DND-41 (cell line): ENCODE data around the gene TMBIM6.

Experiments
- EZH2 ChIP-seq: IDR thresholded peaks from 3 replicates; pipeline ENCODE4 v1.6.1; 2012; ENCODE audit warnings: borderline replicate concordance, low read depth, mild to moderate bottlenecking, moderate library complexity, low read length, inconsistent platforms; ENCODE audit not compliant: severe bottlenecking
- TF ChIP-seq, protein P1 (sequence below): IDR thresholded peaks from 2 replicates; pipeline ENCODE4 v1.5.1; 2012; ENCODE audit warnings: borderline replicate concordance, low read length, moderate library complexity, mild to moderate bottlenecking; ENCODE audit not compliant: poor library complexity, severe bottlenecking; ENCODE audit errors: extremely low read depth

DNA sequence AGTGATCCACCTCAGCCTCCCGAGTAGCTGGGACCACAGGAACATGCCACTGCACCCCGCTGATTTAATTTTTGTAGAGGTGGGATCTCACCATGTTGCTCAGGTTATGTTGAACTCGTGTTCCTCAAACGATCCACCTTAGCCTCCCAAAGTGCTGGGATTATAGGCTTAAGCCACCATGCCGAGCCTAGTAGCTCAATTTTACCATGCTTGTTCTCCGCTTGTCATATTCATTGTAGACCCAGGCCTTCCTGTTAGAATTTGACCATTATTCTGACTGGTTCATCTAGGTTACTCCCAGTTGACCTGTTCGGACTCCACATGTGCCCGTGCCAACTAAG lies 24.7 kb downstream of the TMBIM6 start:
- TF ChIP-seq, protein P1, sequence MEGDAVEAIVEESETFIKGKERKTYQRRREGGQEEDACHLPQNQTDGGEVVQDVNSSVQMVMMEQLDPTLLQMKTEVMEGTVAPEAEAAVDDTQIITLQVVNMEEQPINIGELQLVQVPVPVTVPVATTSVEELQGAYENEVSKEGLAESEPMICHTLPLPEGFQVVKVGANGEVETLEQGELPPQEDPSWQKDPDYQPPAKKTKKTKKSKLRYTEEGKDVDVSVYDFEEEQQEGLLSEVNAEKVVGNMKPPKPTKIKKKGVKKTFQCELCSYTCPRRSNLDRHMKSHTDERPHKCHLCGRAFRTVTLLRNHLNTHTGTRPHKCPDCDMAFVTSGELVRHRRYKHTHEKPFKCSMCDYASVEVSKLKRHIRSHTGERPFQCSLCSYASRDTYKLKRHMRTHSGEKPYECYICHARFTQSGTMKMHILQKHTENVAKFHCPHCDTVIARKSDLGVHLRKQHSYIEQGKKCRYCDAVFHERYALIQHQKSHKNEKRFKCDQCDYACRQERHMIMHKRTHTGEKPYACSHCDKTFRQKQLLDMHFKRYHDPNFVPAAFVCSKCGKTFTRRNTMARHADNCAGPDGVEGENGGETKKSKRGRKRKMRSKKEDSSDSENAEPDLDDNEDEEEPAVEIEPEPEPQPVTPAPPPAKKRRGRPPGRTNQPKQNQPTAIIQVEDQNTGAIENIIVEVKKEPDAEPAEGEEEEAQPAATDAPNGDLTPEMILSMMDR, result no peak
- TF ChIP-seq EZH2, result no peak
